ENCODE results near the gene SRRM5.

The SRRM5 gene

DNA sequence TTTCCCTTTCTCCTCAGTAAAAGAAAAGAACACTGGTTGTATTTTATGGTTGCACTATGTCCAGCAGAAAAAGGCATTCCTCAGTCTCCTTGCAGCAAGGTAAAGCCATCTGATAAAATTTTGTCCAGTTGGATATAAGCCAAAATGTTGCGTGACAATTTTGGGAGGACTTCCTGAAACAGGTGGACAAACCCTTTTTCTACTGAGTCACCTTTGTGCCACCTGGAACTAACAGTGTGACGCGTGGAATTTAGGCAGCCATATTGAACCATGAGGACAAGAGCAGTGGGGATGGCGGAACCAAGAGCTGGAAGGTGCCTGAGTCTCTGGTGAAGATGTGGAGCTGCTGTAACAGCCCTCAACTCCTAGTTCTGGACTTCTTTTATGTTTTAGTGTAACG lies 19.6 kb downstream of the SRRM5 start:
- Histone ChIP-seq H3K4ac (ENCODE audit: low read length) (no peak overlapping the region), H2AFZ (ENCODE audit: low read length) (no peak overlapping the region), H2BK5ac (ENCODE audit: low read length) (no peak overlapping the region), H3K9me3 (replicated peaks in 1 of 2; ENCODE audit: control insufficient read depth in 2 of 2, insufficient read depth in 1 of 2, low read depth in 1 of 2, low read length in 2 of 2) (no peaks in the 10 kb centered on the region), H3K27ac (replicated peaks; ENCODE audit: low read length) (no peak overlapping the region), H3K9ac (ENCODE audit: low read depth, low read length, poor library complexity) (no peak overlapping the region), H2BK120ac (ENCODE audit: low read depth, low read length) (no peak overlapping the region), H3K18ac (ENCODE audit: low read length) (no peak overlapping the region), H3K4me2 (ENCODE audit: insufficient read depth, low read length, poor library complexity, severe bottlenecking) (no peak overlapping the region), H3K4me1 (ENCODE audit: control insufficient read depth in 2 of 2, insufficient read depth in 1 of 2, low read depth in 1 of 2, low read length in 2 of 2) (peaks cover 16 to 23% of the 10 kb centered on the region in 2 donors), H3K79me1 (ENCODE audit: low read depth, low read length) (no peaks in the 10 kb centered on the region), H2BK15ac (ENCODE audit: low read length) (no peak overlapping the region), H2BK12ac (ENCODE audit: low read length) (no peak overlapping the region), H3K27me3 (ENCODE audit: control insufficient read depth in 3 of 3, insufficient read depth in 3 of 3, low read depth in 1 of 3, low read length in 3 of 3) (no peaks in the 10 kb centered on the region), H4K8ac (ENCODE audit: low read depth, low read length) (no peak overlapping the region), H4K91ac (ENCODE audit: low read depth, low read length, poor library complexity) (no peak overlapping the region), H2AK5ac (ENCODE audit: low read depth, low read length) (no peak overlapping the region), H3K23ac (ENCODE audit: low read depth, low read length, poor library complexity) (no peak overlapping the region), H3K36me3 (replicated peaks in 1 of 2; ENCODE audit: control insufficient read depth in 2 of 2, insufficient read depth in 2 of 2, low read length in 2 of 2) (peaks cover 14 to 40% of the 10 kb centered on the region in 2 donors), H3K14ac (ENCODE audit: low read length) (no peak overlapping the region), H3K4me3 (ENCODE audit: low read length in 2 of 2) (no peak overlapping the region)
- no peak for DNase-seq (ENCODE audit: low spot score)
- WGBS, 2 donors (ENCODE audit: extremely low coverage in 2 of 2, insufficient read length in 2 of 2, insufficient replicate concordance in 1 of 2), result no CpG with 5 or more reads among the region's 5 CpGs

DNA sequence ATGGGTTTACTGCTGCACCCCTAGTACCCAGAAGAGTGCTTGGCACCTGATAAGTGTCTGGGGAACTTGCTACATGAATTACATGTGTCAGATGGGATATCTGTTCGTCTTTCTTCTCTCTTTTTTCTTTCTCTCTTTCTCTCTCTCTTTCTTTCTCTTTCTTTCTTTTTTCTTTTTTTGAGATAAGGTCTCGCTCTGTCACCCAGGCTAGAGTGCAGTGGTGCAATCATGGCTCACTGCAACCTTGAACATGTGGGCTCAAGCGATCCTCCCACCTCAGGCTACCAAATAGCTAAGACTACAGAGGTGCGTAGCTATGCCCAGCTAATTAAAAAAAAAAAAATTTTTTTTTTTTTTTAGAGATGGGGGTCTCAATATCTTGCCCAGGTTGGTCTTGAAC lies 21.6 kb downstream of the SRRM5 start:
- no peak for DNase-seq (ENCODE audit: low spot score)
- Histone ChIP-seq H3K27me3 (ENCODE audit: control insufficient read depth in 3 of 3, insufficient read depth in 3 of 3, low read depth in 1 of 3, low read length in 3 of 3) (no peaks in the 10 kb centered on the region), H2AK5ac (ENCODE audit: low read depth, low read length) (no peak overlapping the region), H4K8ac (ENCODE audit: low read depth, low read length) (no peak overlapping the region), H3K23ac (ENCODE audit: low read depth, low read length, poor library complexity) (no peak overlapping the region), H3K79me1 (ENCODE audit: low read depth, low read length) (peaks cover 6% of the 10 kb centered on the region), H3K27ac (replicated peaks; ENCODE audit: low read length) (no peak overlapping the region), H2BK12ac (ENCODE audit: low read length) (no peak overlapping the region), H2BK120ac (ENCODE audit: low read depth, low read length) (no peak overlapping the region), H4K91ac (ENCODE audit: low read depth, low read length, poor library complexity) (no peak overlapping the region), H3K9me3 (replicated peaks in 1 of 2; ENCODE audit: control insufficient read depth in 2 of 2, insufficient read depth in 1 of 2, low read depth in 1 of 2, low read length in 2 of 2) (no peaks in the 10 kb centered on the region), H3K14ac (ENCODE audit: low read length) (no peak overlapping the region), H2BK15ac (ENCODE audit: low read length) (no peak overlapping the region), H3K18ac (ENCODE audit: low read length) (no peak overlapping the region), H3K4me1 (ENCODE audit: control insufficient read depth in 2 of 2, insufficient read depth in 1 of 2, low read depth in 1 of 2, low read length in 2 of 2) (peaks cover 23 to 38% of the 10 kb centered on the region in 2 donors), H2AFZ (ENCODE audit: low read length) (no peak overlapping the region), H3K4me2 (ENCODE audit: insufficient read depth, low read length, poor library complexity, severe bottlenecking) (no peak overlapping the region), H2BK5ac (ENCODE audit: low read length) (no peak overlapping the region), H3K4me3 (ENCODE audit: low read length in 2 of 2) (no peak overlapping the region), H3K4ac (ENCODE audit: low read length) (no peak overlapping the region), H3K36me3 (replicated peaks in 1 of 2; ENCODE audit: control insufficient read depth in 2 of 2, insufficient read depth in 2 of 2, low read length in 2 of 2) (peaks cover 4 to 37% of the 10 kb centered on the region in 2 donors), H3K9ac (ENCODE audit: low read depth, low read length, poor library complexity) (no peak overlapping the region)
- no CpG with 5 or more reads among the region's 4 CpGs for WGBS, 2 donors (ENCODE audit: extremely low coverage in 2 of 2, insufficient read length in 2 of 2, insufficient replicate concordance in 1 of 2)

DNA sequence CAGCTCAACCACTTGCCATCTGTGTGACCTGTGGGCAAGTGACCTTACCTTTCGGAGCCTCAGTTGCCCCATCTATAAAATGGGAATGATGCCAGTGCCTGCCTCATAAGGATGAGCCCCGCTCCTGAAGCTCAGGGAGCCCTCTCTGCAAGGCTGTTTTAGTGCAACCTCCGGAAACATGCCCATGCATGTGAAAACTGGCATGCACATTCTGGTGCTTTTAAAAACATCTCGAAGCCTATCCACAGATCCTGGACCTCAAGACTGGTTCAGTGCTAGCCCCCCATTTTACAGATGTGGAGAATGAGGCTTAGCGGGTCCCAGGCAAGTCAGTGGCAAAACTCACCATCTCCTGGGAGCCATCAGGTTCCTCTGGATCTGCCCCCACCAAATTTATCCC lies 22.2 kb downstream of the SRRM5 start:
- no peak overlapping the region for H3K4me3 ChIP-seq (ENCODE audit: low read length in 2 of 2)
- no peak overlapping the region for H4K91ac ChIP-seq (ENCODE audit: low read depth, low read length, poor library complexity)
- no peak overlapping the region for H2AFZ ChIP-seq (ENCODE audit: low read length)
- peaks cover 6% of the 10 kb centered on the region for H3K79me1 ChIP-seq (ENCODE audit: low read depth, low read length)
- no peak overlapping the region for H2BK120ac ChIP-seq (ENCODE audit: low read depth, low read length)
- no peak overlapping the region for H2BK15ac ChIP-seq (ENCODE audit: low read length)
- H3K23ac ChIP-seq (ENCODE audit: low read depth, low read length, poor library complexity), result no peak overlapping the region
- H3K36me3 ChIP-seq (replicated peaks in 1 of 2; ENCODE audit: control insufficient read depth in 2 of 2, insufficient read depth in 2 of 2, low read length in 2 of 2), result peaks cover 4 to 32% of the 10 kb centered on the region in 2 donors
- H2BK12ac ChIP-seq (ENCODE audit: low read length), result no peak overlapping the region
- DNase-seq (ENCODE audit: low spot score), result no peak
- no peak overlapping the region for H3K4ac ChIP-seq (ENCODE audit: low read length)
- H3K27me3 ChIP-seq (ENCODE audit: control insufficient read depth in 3 of 3, insufficient read depth in 3 of 3, low read depth in 1 of 3, low read length in 3 of 3), result no peaks in the 10 kb centered on the region
- H3K4me1 ChIP-seq (ENCODE audit: control insufficient read depth in 2 of 2, insufficient read depth in 1 of 2, low read depth in 1 of 2, low read length in 2 of 2), result peaks cover 26 to 42% of the 10 kb centered on the region in 2 donors
- no peak overlapping the region for H3K14ac ChIP-seq (ENCODE audit: low read length)
- peak overlapping the region; percentile 47 for H3K9ac ChIP-seq (ENCODE audit: low read depth, low read length, poor library complexity)
- H3K4me2 ChIP-seq (ENCODE audit: insufficient read depth, low read length, poor library complexity, severe bottlenecking), result no peak overlapping the region
- H4K8ac ChIP-seq (ENCODE audit: low read depth, low read length), result no peak overlapping the region
- H3K18ac ChIP-seq (ENCODE audit: low read length), result no peak overlapping the region
- no peak overlapping the region for H2AK5ac ChIP-seq (ENCODE audit: low read depth, low read length)
- no CpG with 5 or more reads among the region's 5 CpGs for WGBS, 2 donors (ENCODE audit: extremely low coverage in 2 of 2, insufficient read length in 2 of 2, insufficient replicate concordance in 1 of 2)
- no peak overlapping the region for H2BK5ac ChIP-seq (ENCODE audit: low read length)
- H3K27ac ChIP-seq (replicated peaks; ENCODE audit: low read length), result no peak overlapping the region
- no peaks in the 10 kb centered on the region for H3K9me3 ChIP-seq (replicated peaks in 1 of 2; ENCODE audit: control insufficient read depth in 2 of 2, insufficient read depth in 1 of 2, low read depth in 1 of 2, low read length in 2 of 2)

DNA sequence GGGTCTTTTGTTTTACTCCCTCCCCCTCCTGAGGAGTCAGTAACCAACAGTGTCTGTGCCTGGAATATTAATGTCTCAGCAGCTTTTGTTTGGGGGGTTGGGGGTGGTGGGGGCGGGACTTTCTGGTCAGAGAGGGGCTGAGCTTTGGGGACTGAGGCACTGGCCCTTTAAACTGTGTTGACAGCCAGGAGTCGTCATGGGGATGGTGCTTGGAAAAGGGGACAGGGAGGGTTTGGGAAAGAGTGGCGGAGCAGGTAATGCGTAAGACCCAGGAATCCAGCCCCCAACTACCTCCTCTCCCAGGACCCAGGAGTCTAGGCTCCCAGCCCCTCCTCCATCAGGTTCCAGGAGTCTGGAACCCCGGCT lies 22.6 kb downstream of the SRRM5 start:
- no peak for DNase-seq (ENCODE audit: low spot score)
- H3K36me3 ChIP-seq (replicated peaks in 1 of 2; ENCODE audit: control insufficient read depth in 2 of 2, insufficient read depth in 2 of 2, low read length in 2 of 2), result peaks cover 4 to 28% of the 10 kb centered on the region in 2 donors
- no peak overlapping the region for H3K14ac ChIP-seq (ENCODE audit: low read length)
- peaks cover 6% of the 10 kb centered on the region for H3K79me1 ChIP-seq (ENCODE audit: low read depth, low read length)
- H3K27me3 ChIP-seq (ENCODE audit: control insufficient read depth in 3 of 3, insufficient read depth in 3 of 3, low read depth in 1 of 3, low read length in 3 of 3), result no peaks in the 10 kb centered on the region
- H4K8ac ChIP-seq (ENCODE audit: low read depth, low read length), result no peak overlapping the region
- peak overlapping the region; percentile 26 for H3K9ac ChIP-seq (ENCODE audit: low read depth, low read length, poor library complexity)
- no peaks in the 10 kb centered on the region for H3K9me3 ChIP-seq (replicated peaks in 1 of 2; ENCODE audit: control insufficient read depth in 2 of 2, insufficient read depth in 1 of 2, low read depth in 1 of 2, low read length in 2 of 2)
- peak overlapping the region; percentile 80 for H2AK5ac ChIP-seq (ENCODE audit: low read depth, low read length)
- no peak overlapping the region for H4K91ac ChIP-seq (ENCODE audit: low read depth, low read length, poor library complexity)
- peak overlapping the region; percentile 70 for H2BK5ac ChIP-seq (ENCODE audit: low read length)
- H3K4me3 ChIP-seq (ENCODE audit: low read length in 2 of 2), result peak overlapping the region in 1 of 2 donors; percentile 38
- peak overlapping the region; percentile 4 for H2BK12ac ChIP-seq (ENCODE audit: low read length)
- no peak overlapping the region for H3K4ac ChIP-seq (ENCODE audit: low read length)
- H3K27ac ChIP-seq (replicated peaks; ENCODE audit: low read length), result peak overlapping the region; percentile 94
- peak overlapping the region; percentile 14 for H2BK15ac ChIP-seq (ENCODE audit: low read length)
- H3K4me1 ChIP-seq (ENCODE audit: control insufficient read depth in 2 of 2, insufficient read depth in 1 of 2, low read depth in 1 of 2, low read length in 2 of 2), result peaks cover 26 to 42% of the 10 kb centered on the region in 2 donors
- H3K23ac ChIP-seq (ENCODE audit: low read depth, low read length, poor library complexity), result no peak overlapping the region
- no peak overlapping the region for H2AFZ ChIP-seq (ENCODE audit: low read length)
- peak overlapping the region; percentile 84 for H3K18ac ChIP-seq (ENCODE audit: low read length)
- H3K4me2 ChIP-seq (ENCODE audit: insufficient read depth, low read length, poor library complexity, severe bottlenecking), result peak overlapping the region; percentile 71
- peak overlapping the region; percentile 97 for H2BK120ac ChIP-seq (ENCODE audit: low read depth, low read length)
- no CpG with 5 or more reads among the region's 5 CpGs for WGBS, 2 donors (ENCODE audit: extremely low coverage in 2 of 2, insufficient read length in 2 of 2, insufficient replicate concordance in 1 of 2)

Data from neuronal stem cell (in vitro differentiated cells).